OCI-LY3 (cell line): ENCODE results near the gene LETM1.

Experiments used
- EZH2phosphoT487 ChIP-seq: fragments of 200-600 bp; shearing (Covaris generic); IDR thresholded peaks from 2 replicates; pipeline ENCODE4 v1.6.1; 2018; ENCODE audit warnings: antibody characterized with exemption, mixed run types, low read depth
- TF ChIP-seq, protein P1 (sequence below): fragments of 200-600, 300-600 bp; sonication (generic); IDR thresholded peaks from 2 replicates; pipeline ENCODE4 v1.5.1; 2014; ENCODE audit warnings: antibody characterized with exemption, low read length, low read depth

DNA sequence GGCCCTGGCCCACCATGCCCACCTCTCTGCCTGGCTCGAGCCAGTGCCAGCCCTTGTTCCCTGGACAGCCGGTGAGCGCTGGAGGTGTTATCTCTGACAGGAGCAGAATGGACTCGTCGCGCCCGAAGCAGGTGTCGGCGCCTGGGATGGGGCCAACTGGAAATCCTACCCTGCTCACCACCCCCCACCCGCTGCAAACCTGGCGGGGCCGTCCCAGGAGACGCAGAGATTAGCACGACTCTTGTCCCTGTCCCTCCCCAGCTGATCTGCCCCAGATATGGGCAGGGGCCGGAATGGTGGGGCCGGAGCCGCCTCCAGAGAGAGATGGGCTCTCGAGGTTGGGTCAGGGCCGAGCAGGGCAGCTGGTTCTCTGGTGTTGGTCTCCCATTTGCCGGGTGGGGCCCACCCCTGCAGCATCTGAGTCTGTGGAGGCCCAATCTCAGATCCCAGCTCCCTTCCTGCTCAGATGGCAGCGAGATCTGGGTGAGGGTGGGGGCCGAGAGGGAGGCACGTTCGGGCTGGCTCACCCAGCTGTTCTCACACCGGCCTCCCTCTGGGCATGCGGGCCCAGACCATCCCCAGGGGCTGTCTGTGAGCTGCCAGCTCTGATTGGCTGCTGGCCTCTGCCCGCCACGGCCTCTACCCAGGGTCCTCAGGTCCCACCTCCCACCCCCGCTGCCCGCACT is 83.0 kb downstream of the LETM1 start:
- TF ChIP-seq EZH2phosphoT487 = no peak
- TF ChIP-seq, protein P1, sequence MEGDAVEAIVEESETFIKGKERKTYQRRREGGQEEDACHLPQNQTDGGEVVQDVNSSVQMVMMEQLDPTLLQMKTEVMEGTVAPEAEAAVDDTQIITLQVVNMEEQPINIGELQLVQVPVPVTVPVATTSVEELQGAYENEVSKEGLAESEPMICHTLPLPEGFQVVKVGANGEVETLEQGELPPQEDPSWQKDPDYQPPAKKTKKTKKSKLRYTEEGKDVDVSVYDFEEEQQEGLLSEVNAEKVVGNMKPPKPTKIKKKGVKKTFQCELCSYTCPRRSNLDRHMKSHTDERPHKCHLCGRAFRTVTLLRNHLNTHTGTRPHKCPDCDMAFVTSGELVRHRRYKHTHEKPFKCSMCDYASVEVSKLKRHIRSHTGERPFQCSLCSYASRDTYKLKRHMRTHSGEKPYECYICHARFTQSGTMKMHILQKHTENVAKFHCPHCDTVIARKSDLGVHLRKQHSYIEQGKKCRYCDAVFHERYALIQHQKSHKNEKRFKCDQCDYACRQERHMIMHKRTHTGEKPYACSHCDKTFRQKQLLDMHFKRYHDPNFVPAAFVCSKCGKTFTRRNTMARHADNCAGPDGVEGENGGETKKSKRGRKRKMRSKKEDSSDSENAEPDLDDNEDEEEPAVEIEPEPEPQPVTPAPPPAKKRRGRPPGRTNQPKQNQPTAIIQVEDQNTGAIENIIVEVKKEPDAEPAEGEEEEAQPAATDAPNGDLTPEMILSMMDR = no peak
